ENCODE data around the gene HOXD10.

The HOXD10 gene

DNA sequence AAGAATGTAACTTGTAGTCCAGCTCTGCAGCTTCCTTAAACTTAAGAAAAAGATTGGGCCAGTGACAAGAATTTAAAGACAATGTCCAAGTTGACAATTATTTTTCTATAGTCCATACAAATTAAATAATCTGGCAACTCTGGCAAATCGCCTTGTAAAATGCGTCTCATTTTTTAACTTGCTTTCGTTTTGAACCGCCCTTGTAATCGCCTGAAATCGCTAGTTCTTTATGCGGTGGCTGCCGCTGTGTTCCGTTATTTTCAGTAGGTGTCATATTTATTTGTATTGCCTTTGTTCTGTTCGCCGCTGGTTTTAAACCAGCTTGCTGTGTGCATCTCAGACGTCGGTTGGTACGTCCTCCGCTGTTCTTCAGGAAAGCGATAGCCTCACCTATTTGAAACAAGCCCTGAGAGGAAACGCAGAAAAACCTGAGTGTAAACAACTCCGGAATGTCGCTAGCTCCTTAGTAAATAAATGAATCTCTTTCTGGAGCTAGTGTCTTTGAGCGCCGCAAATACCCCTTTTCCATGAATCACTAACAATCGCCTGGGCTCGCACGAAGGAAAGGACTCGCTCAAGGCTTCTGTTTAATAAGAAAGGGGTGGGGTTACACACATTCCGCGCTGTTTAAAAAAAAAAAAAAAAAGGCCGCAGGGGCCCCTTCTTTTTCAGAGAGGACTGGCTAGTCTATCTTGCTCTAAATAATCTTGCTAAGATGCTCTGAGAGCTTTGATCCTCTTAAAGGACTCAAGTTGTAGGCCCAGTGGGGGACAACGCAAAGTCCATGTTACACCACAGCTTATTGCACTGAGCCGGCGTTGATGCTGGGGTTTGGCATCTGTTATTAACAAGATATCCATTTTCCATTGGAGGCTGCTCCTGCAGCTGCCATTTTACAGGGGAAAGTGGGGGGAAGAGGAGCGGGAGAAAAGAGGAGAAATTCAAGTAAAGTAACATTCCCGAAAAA, 15.9 kb downstream of the HOXD10 start:
- H3K4me3 ChIP-seq (replicated peaks; ENCODE audit: low read depth, low read length): no peak overlapping the region
- TF ChIP-seq, protein P1, sequence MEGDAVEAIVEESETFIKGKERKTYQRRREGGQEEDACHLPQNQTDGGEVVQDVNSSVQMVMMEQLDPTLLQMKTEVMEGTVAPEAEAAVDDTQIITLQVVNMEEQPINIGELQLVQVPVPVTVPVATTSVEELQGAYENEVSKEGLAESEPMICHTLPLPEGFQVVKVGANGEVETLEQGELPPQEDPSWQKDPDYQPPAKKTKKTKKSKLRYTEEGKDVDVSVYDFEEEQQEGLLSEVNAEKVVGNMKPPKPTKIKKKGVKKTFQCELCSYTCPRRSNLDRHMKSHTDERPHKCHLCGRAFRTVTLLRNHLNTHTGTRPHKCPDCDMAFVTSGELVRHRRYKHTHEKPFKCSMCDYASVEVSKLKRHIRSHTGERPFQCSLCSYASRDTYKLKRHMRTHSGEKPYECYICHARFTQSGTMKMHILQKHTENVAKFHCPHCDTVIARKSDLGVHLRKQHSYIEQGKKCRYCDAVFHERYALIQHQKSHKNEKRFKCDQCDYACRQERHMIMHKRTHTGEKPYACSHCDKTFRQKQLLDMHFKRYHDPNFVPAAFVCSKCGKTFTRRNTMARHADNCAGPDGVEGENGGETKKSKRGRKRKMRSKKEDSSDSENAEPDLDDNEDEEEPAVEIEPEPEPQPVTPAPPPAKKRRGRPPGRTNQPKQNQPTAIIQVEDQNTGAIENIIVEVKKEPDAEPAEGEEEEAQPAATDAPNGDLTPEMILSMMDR (IDR thresholded peaks at IDR 0.05; ENCODE audit: low read length, missing control alignments): no peak
- DNase-seq (ENCODE audit: low read depth): no peak

DNA sequence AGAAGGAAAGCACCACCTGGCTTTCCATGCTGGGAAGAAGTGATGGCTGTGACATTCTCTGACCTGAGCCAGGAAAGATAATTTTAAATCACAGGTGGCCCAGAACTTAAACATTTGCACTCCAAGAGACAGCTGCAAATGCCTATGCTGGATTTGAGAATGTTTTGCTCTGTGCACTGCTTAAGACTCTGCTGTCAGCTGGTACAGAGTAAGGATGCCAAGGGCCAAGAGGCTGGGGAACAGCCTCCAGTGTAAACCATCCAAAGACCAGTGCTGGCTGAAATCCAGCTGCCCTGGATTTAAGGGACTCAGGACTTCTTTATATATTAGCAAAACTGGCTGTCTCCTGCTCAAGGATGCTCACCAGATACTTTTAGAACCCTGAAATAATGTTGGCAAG, 16.8 kb downstream of the HOXD10 start:
- H3K4me3 ChIP-seq (replicated peaks; ENCODE audit: low read depth, low read length): no peak overlapping the region
- TF ChIP-seq, protein P1 (IDR thresholded peaks at IDR 0.05; ENCODE audit: low read length, missing control alignments): no peak
- no peak for DNase-seq (ENCODE audit: low read depth)

DNA sequence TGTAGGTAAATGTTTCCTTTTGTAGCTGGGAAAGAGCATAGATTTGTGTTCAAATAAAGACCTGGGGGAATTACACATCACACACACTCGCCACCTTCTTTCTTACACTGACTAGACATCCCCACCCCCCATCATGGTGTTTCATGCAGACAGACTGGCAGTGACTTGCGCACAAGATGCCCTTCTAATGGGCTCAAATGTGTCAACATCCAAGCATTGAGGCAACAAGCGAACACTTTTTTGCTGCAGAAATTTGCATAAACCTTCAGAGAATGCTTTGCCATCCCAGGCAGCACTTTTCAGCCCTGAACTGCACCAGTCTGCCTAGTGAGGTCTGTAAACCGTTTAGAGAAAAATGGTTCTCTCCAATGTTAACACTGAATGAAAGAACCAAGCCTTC, 17.5 kb downstream of the HOXD10 start:
- H3K4me3 ChIP-seq (replicated peaks; ENCODE audit: low read depth, low read length): no peak overlapping the region
- DNase-seq (ENCODE audit: low read depth): no peak
- TF ChIP-seq, protein P1 (IDR thresholded peaks at IDR 0.05; ENCODE audit: low read length, missing control alignments): no peak

DNA sequence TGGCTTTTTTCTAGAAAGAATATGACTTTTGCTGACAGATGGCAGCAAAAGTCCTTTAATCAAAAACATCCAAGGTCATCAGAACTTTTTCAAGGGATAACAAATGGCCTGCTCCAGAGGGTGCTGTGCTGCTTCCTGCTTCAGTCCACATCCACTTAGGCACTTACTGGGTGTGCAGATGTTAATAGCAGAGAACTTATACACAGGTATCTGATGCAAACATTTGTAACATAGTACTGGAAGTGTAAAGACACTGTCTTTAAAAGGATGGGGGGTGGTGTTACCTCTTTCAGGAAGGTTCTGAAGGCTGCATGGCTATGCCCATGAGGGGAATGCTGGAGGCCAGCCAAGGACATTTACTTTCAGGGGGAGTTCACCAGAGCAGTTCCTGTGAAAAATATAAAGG, 18.5 kb downstream of the HOXD10 start:
- DNase-seq (ENCODE audit: low read depth): no peak
- H3K4me3 ChIP-seq (replicated peaks; ENCODE audit: low read depth, low read length): no peak overlapping the region
- TF ChIP-seq, protein P1 (IDR thresholded peaks at IDR 0.05; ENCODE audit: low read length, missing control alignments): no peak

DNA sequence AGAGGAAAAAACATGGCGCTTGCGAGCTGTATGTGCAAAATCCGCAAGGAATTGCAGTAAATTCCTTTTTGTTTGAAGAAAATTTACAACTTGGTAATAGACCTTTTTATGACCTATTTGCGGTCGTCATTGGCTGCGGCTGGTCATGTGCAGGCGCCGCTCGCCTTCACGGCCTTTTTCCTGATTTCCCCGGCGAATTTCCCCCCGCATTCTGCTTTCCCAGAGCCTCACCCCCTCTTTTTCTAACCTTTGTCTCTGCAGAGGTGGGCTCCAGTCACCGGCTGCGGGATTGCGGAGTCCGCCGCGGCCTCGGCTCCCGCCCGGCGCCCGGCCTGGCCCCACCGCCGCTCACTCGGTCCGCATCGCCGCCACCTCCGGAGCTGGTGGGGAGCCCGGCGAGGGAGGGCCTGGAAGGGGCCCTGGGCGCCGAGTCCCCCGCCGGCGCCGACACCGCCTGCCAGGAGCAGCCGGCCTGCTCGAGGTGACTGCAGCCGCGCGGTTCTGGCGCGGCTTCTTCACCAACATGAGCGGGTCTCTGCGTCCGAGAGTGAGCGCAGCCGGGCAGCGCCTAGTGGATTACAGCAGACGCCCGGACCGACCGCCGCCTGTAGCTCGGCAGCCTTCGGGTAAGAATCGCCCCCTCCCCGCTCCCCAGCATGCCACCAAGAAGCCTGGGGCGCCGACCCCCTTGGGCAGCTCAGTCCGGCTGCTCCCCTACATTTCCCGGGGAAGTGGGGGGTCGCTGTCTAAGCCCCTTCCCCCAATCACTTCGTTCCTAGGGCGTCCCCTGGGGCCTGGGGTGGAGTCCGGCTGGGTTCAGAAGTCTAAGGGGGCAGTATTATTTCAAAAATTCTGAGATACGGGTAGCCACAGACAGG, 20.0 kb downstream of the HOXD10 start:
- TF ChIP-seq, protein P1 (IDR thresholded peaks at IDR 0.05; ENCODE audit: low read length, missing control alignments): no peak
- peak overlapping the region; percentile 28 for H3K4me3 ChIP-seq (replicated peaks; ENCODE audit: low read depth, low read length)

DNA sequence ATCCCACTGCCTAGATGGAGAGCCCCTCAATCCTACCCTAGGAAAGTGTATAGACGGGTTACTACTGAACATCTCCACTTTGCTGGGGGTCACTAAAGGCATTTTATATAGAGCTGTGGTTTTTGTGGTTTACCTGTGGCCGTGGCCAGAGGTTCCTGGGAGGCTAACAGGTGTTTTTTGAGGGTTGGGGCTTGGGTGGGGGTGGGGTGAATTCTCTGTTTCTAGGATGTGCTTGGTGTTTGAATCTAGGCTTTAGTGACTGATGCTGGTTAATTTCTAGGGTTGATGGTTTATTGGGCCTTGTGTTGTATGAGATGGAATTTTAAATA, 20.6 kb downstream of the HOXD10 start:
- DNase-seq (ENCODE audit: low read depth): no peak
- no peak overlapping the region for H3K4me3 ChIP-seq (replicated peaks; ENCODE audit: low read depth, low read length)
- TF ChIP-seq, protein P1 (IDR thresholded peaks at IDR 0.05; ENCODE audit: low read length, missing control alignments): no peak

More for the DNA sequence above, 20.0 kb downstream of the HOXD10 start:
- DNase-seq (ENCODE audit: low read depth): no peak
